SK-N-SH (cell line): Measurements from ENCODE around the gene SIGLEC10. TPM values are rescaled to one million over a fixed set of nuclear protein-coding genes. Genes with fewer than 3 reads are reported as not detected.
A peak's percentile ranks its signal among the peaks of the same experiment; 100 is the strongest.

ENCODE experiments used
- CTCF ChIA-PET: fragments of 300-600, 350-600 bp; formaldehyde crosslinking; extraction: SDS; loops from one replicate; lab custom pipeline; 2021; lab: Yijun Ruan, JAX
- POLR2A ChIA-PET: fragments of 350-600 bp; sonication (Branson Sonifier 250); formaldehyde crosslinking; extraction: SDS; loops from one replicate; lab custom pipeline; 2020; ENCODE audit warnings: antibody characterized with exemption, inconsistent platforms; lab: Yijun Ruan, JAX
- DNase-seq: peaks from one replicate; pipeline ENCODE4 v3.0.0; 2012
- H2AFZ ChIP-seq: fragments of 200-600 bp; sonication (generic); 2 replicates; pipeline ENCODE4 v1.8.1; 2016; ENCODE audit warnings: antibody characterized with exemption, mild to moderate bottlenecking, low read depth
- H3F3A ChIP-seq: fragments of 200-600 bp; sonication (generic); replicated peaks from 2 replicates; pipeline ENCODE3; 2016; ENCODE audit warnings: antibody characterized with exemption, mild to moderate bottlenecking; ENCODE audit not compliant: insufficient read depth
- H3K27ac ChIP-seq, 2 experiments: fragments of 200-500 bp in 1 of 2; fragments of 200-600 bp in 1 of 2; sonication (Bioruptor generic) in 1 of 2; sonication (generic), shearing (Covaris generic) in 1 of 2; 2 replicates each; pipeline versions ENCODE4 v1.5.1 to v1.6.1; 2014 to 2016; ENCODE audit warnings: low read depth in 2 of 2, inconsistent platforms in 1 of 2, low read length in 1 of 2, mild to moderate bottlenecking in 1 of 2, mixed read lengths in 1 of 2
- H3K27me3 ChIP-seq: fragments of 200-600 bp; sonication (generic), shearing (Covaris generic); 2 replicates; pipeline ENCODE4 v1.6.1; 2016; ENCODE audit warnings: mixed run types; ENCODE audit not compliant: insufficient read depth
- H3K36me3 ChIP-seq, 2 experiments: fragments of 200-500 bp in 1 of 2; fragments of 200-600 bp in 1 of 2; sonication (Bioruptor generic) in 1 of 2; sonication (generic) in 1 of 2; replicated peaks in 1 of 2; 2 replicates each; pipeline versions ENCODE3 to v1.5.1; 2014 to 2016; ENCODE audit warnings: low read length in 1 of 2, mild to moderate bottlenecking in 1 of 2; ENCODE audit not compliant: insufficient read depth in 2 of 2, control insufficient read depth in 1 of 2
- H3K4me1 ChIP-seq, 2 experiments: fragments of 200-500 bp in 1 of 2; fragments of 200-600 bp in 1 of 2; sonication (Bioruptor generic) in 1 of 2; sonication (generic), shearing (Covaris generic) in 1 of 2; 2 replicates each; pipeline versions ENCODE4 v1.5.1 to v1.6.1; 2014 to 2016; ENCODE audit warnings: low read depth in 1 of 2, low read length in 1 of 2, mixed run types in 1 of 2; ENCODE audit not compliant: insufficient read depth in 2 of 2, control insufficient read depth in 1 of 2
- H3K4me2 ChIP-seq: fragments of 200-600 bp; sonication (generic), shearing (Covaris generic); 2 replicates; pipeline ENCODE4 v1.6.1; 2017; ENCODE audit warnings: mixed run types
- H3K4me3 ChIP-seq, 2 experiments: fragments of 200-500 bp in 1 of 2; fragments of 200-600 bp in 1 of 2; sonication (Bioruptor generic) in 1 of 2; sonication (generic), shearing (Covaris generic) in 1 of 2; 2 replicates each; pipeline versions ENCODE4 v1.5.1 to v1.8.1; 2014 to 2016; ENCODE audit warnings: low read depth in 2 of 2, inconsistent platforms in 1 of 2, low read length in 1 of 2, mild to moderate bottlenecking in 1 of 2, mixed read lengths in 1 of 2, moderate library complexity in 1 of 2
- H3K79me2 ChIP-seq: fragments of 200-600 bp; sonication (generic); 2 replicates; pipeline ENCODE4 v1.8.1; 2017; ENCODE audit warnings: mild to moderate bottlenecking; ENCODE audit not compliant: insufficient read depth
- H3K9ac ChIP-seq: fragments of 200-600 bp; sonication (generic); 2 replicates; pipeline ENCODE4 v1.6.1; 2017; ENCODE audit warnings: mixed run types
- H3K9me2 ChIP-seq: fragments of 200-600 bp; sonication (generic); 2 replicates; pipeline ENCODE4 v1.6.1; 2017; ENCODE audit warnings: mixed run types
- H3K9me3 ChIP-seq: fragments of 200-600 bp; sonication (generic); 2 replicates; pipeline ENCODE4 v1.6.1; 2017; ENCODE audit warnings: mixed run types, mild to moderate bottlenecking, moderate library complexity
- H4K20me1 ChIP-seq: fragments of 200-600 bp; sonication (generic); 2 replicates; pipeline ENCODE4 v1.6.1; 2017; ENCODE audit warnings: mild to moderate bottlenecking, mixed run types; ENCODE audit not compliant: insufficient read depth
- EP300 ChIP-seq, 2 experiments: IDR thresholded peaks; 2 replicates each; pipeline versions ENCODE4 v1.4.0 to v1.6.1; 2012; ENCODE audit warnings: borderline replicate concordance in 1 of 2, low read depth in 1 of 2, low read length in 1 of 2
- FOXJ3 ChIP-seq: sonication (generic); formaldehyde crosslinking; IDR thresholded peaks from 2 replicates; pipeline ENCODE4 v1.5.1; 2020; ENCODE audit warnings: mild to moderate bottlenecking, missing genetic modification reagents
- FOXM1 ChIP-seq: IDR thresholded peaks from 2 replicates; pipeline ENCODE4 v1.4.0; 2012; ENCODE audit warnings: low read depth, mild to moderate bottlenecking
- MAX ChIP-seq: IDR thresholded peaks from 2 replicates; pipeline ENCODE4 v1.4.0; 2012; ENCODE audit warnings: low read depth
- NFIC ChIP-seq: IDR thresholded peaks from 2 replicates; pipeline ENCODE4 v1.4.0; 2012; ENCODE audit warnings: borderline replicate concordance
- NRF1 ChIP-seq: IDR thresholded peaks from 2 replicates; pipeline ENCODE4 v1.6.1; 2012; ENCODE audit warnings: low read depth, mild to moderate bottlenecking, low read length
- SMC3 ChIP-seq: IDR thresholded peaks from 2 replicates; pipeline ENCODE4 v1.6.1; 2012; ENCODE audit warnings: low read depth, low read length, improper control_type of control experiment
- TCF12 ChIP-seq: IDR thresholded peaks from 2 replicates; pipeline ENCODE4 v1.4.0; 2012
- ZBTB33 ChIP-seq: IDR thresholded peaks from 2 replicates; pipeline ENCODE4 v1.4.0; 2012; ENCODE audit warnings: low read depth, borderline replicate concordance
- WGBS: methylation state at CpG from one replicate; pipeline ENCODE4 v1.1.6; 2017; ENCODE audit warnings: low lambda C conversion rate; 5-methylcytosine and 5-hydroxymethylcytosine counted together
- polyA plus RNA-seq, 3 experiments: library from polyadenylated mRNA; depleted of rRNA; stranded (reverse); fragments of >200 nt; gene quantifications; 2 replicates each; pipeline ENCODE4 v1.2.3, GENCODE V29; 2012

Gene SIGLEC10
- polyA plus RNA-seq, 1 of the 3 experiments (the other 2 are of a cell fraction) = not detected

GRCh38 chr19:51391073-51391611, 26.3 kb downstream of the SIGLEC10 start:
- H4K20me1 ChIP-seq = no peaks in the 10 kb centered on the region
- TF ChIP-seq TCF12 (no peak), FOXJ3 (CRISPR knock-in tag) (no peak), ZBTB33 (no peak), MAX (no peak), NRF1 (no peak)
- TF ChIP-seq, all 33 proteins: peak for 0
- POLR2A ChIA-PET = no interaction called here
- H3K9me3 ChIP-seq = no peaks in the 10 kb centered on the region
- no peak overlapping the region for H3K4me3 ChIP-seq
- no peaks in the 10 kb centered on the region for H3K79me2 ChIP-seq
- H2AFZ ChIP-seq = 0 out of 2 replicates have a peak overlapping the region, but pooled peaks have one; percentile 46
- H3K9ac ChIP-seq = no peak overlapping the region
- no peak overlapping the region for H3K27ac ChIP-seq
- DNase-seq = no peak
- no peaks in the 10 kb centered on the region for H3F3A ChIP-seq
- CTCF ChIA-PET = interaction anchor here (0.7 kb wide), 1 partner anchor 31 kb away, joined by 3 read pairs; no protein-coding TSS in a partner anchor
- H3K4me2 ChIP-seq = no peak overlapping the region
- no peaks in the 10 kb centered on the region for H3K9me2 ChIP-seq
- no peaks in the 10 kb centered on the region for H3K36me3 ChIP-seq
- peaks cover 8 to 9% of the 10 kb centered on the region in 2 experiments; a peak in 1 of 4 replicates for H3K4me1 ChIP-seq
- H3K27me3 ChIP-seq = no peaks in the 10 kb centered on the region
- 70% methylated on average over 8 of the region's 8 CpGs for WGBS

GRCh38 chr19:51389143-51389542, 28.3 kb downstream of the SIGLEC10 start:
- Histone ChIP-seq H4K20me1 (no peaks in the 10 kb centered on the region), H2AFZ (no peak overlapping the region), H3K79me2 (no peaks in the 10 kb centered on the region), H3K9me3 (no peaks in the 10 kb centered on the region), H3F3A (no peaks in the 10 kb centered on the region), H3K27me3 (no peaks in the 10 kb centered on the region), H3K27ac (no peak overlapping the region), H3K9ac (no peak overlapping the region), H3K9me2 (no peaks in the 10 kb centered on the region), H3K4me3 (no peak overlapping the region), H3K36me3 (no peaks in the 10 kb centered on the region), H3K4me1 (peaks cover 3 to 4% of the 10 kb centered on the region in 2 experiments; a peak in 1 of 4 replicates), H3K4me2 (no peak overlapping the region)
- TF ChIP-seq EP300 (IDR thresholded peaks at IDR 0.05; ENCODE audit: borderline replicate concordance in 1 of 2, low read depth in 1 of 2, low read length in 1 of 2) = no peak
- no peak for TF ChIP-seq SMC3
- no peak for TF ChIP-seq NFIC
- TF ChIP-seq FOXM1 = no peak
- TF ChIP-seq ZBTB33 = no peak
- no peak for DNase-seq
- CTCF ChIA-PET = interaction anchor here (1.3 kb wide), 1 partner anchor 32 kb away, joined by 3 read pairs; no protein-coding TSS in a partner anchor
- 67% methylated on average over 9 of the region's 14 CpGs for whole genome bisulfite sequencing
- POLR2A ChIA-PET = no interaction called here
